Measurements from ENCODE around the gene TSPAN18.

Gene TSPAN18

GRCh38 chr11:44797051-44797450, 70.3 kb downstream of the TSPAN18 start:
- no peak for DNase-seq (ENCODE audit: low read depth)

GRCh38 chr11:44797886-44798606, 71.3 kb downstream of the TSPAN18 start:
- no peak for DNase-seq (ENCODE audit: low read depth)

GRCh38 chr11:44798607-44798972, 71.8 kb downstream of the TSPAN18 start:
- no peak for DNase-seq (ENCODE audit: low read depth)

- DNase-seq (ENCODE audit: low read depth), result no peak
Observed at GRCh38 chr11:44799012-44799411, 72.2 kb downstream of the TSPAN18 start.

- no peak for DNase-seq (ENCODE audit: low read depth)
Observed at GRCh38 chr11:44802347-44802746, 75.6 kb downstream of the TSPAN18 start.

GRCh38 chr11:44803009-44803408, 76.2 kb downstream of the TSPAN18 start:
- no peak for DNase-seq (ENCODE audit: low read depth)

GRCh38 chr11:44804449-44805437, 78.0 kb downstream of the TSPAN18 start:
- DNase-seq (ENCODE audit: low read depth), result no peak

GRCh38 chr11:44805596-44805995, 78.8 kb downstream of the TSPAN18 start:
- no peak for DNase-seq (ENCODE audit: low read depth)

- DNase-seq (ENCODE audit: low read depth), result no peak
Observed at GRCh38 chr11:44808053-44808753, 81.4 kb downstream of the TSPAN18 start.

GRCh38 chr11:44809283-44809682, 82.5 kb downstream of the TSPAN18 start:
- DNase-seq (ENCODE audit: low read depth), result no peak

- DNase-seq (ENCODE audit: low read depth), result no peak
Observed at GRCh38 chr11:44811841-44812448, 85.2 kb downstream of the TSPAN18 start.

- no peak for DNase-seq (ENCODE audit: low read depth)
Observed at GRCh38 chr11:44812971-44813370, 86.2 kb downstream of the TSPAN18 start.

GRCh38 chr11:44813401-44813800, 86.6 kb downstream of the TSPAN18 start:
- DNase-seq (ENCODE audit: low read depth), result no peak

- DNase-seq (ENCODE audit: low read depth), result no peak
Observed at GRCh38 chr11:44814881-44815592, 88.3 kb downstream of the TSPAN18 start.

GRCh38 chr11:44815917-44816456, 89.2 kb downstream of the TSPAN18 start:
- DNase-seq (ENCODE audit: low read depth), result no peak

GRCh38 chr11:44816761-44817160, 90.0 kb downstream of the TSPAN18 start:
- DNase-seq (ENCODE audit: low read depth), result no peak

- no peak for DNase-seq (ENCODE audit: low read depth)
Observed at GRCh38 chr11:44817207-44817949, 90.6 kb downstream of the TSPAN18 start.

- DNase-seq (ENCODE audit: low read depth), result no peak
Observed at GRCh38 chr11:44818110-44818509, 91.3 kb downstream of the TSPAN18 start.

GRCh38 chr11:44819346-44819745, 92.6 kb downstream of the TSPAN18 start:
- DNase-seq (ENCODE audit: low read depth), result no peak

- no peak for DNase-seq (ENCODE audit: low read depth)
Observed at GRCh38 chr11:44822369-44822768, 95.6 kb downstream of the TSPAN18 start.

All from T follicular helper cell (primary cell).